Measurements from ENCODE around the gene FMN2.
"Not testable (repeated sequence)": the region's sequence is repeated elsewhere in the genome, so short reads cannot be mapped to it uniquely, and the experiment has no call there.

FMN2 gene

GRCh38 chr1:240306673-240307072 lies 215.0 kb downstream of the FMN2 start:
- no peak for DNase-seq (ENCODE audit: low read depth in 2 of 2, low spot score in 1 of 2)

- no peak for DNase-seq (ENCODE audit: low read depth in 2 of 2, low spot score in 1 of 2)
Observed at GRCh38 chr1:240308096-240308495, 216.4 kb downstream of the FMN2 start.

GRCh38 chr1:240309769-240310168 lies 218.1 kb downstream of the FMN2 start:
- DNase-seq (ENCODE audit: low read depth in 2 of 2, low spot score in 1 of 2) = no peak

GRCh38 chr1:240310226-240310925 lies 218.7 kb downstream of the FMN2 start:
- DNase-seq (ENCODE audit: low read depth in 2 of 2, low spot score in 1 of 2) = no peak

GRCh38 chr1:240312872-240313271 lies 221.2 kb downstream of the FMN2 start:
- no peak for DNase-seq (ENCODE audit: low read depth in 2 of 2, low spot score in 1 of 2)

- no peak for DNase-seq (ENCODE audit: low read depth in 2 of 2, low spot score in 1 of 2)
Observed at GRCh38 chr1:240314845-240315801, 223.4 kb downstream of the FMN2 start.

- DNase-seq (ENCODE audit: low read depth in 2 of 2, low spot score in 1 of 2) = no peak
Observed at GRCh38 chr1:240319998-240320397, 228.3 kb downstream of the FMN2 start.

GRCh38 chr1:240320659-240321058 lies 229.0 kb downstream of the FMN2 start:
- no peak for DNase-seq (ENCODE audit: low read depth in 2 of 2, low spot score in 1 of 2)

- DNase-seq (ENCODE audit: low read depth in 2 of 2, low spot score in 1 of 2) = no peak
Observed at GRCh38 chr1:240322943-240323342, 231.3 kb downstream of the FMN2 start.

- DNase-seq (ENCODE audit: low read depth in 2 of 2, low spot score in 1 of 2) = not testable (repeated sequence)
Observed at GRCh38 chr1:240328382-240328781, 236.7 kb downstream of the FMN2 start.

- DNase-seq (ENCODE audit: low read depth in 2 of 2, low spot score in 1 of 2) = no peak
Observed at GRCh38 chr1:240329443-240329842, 237.8 kb downstream of the FMN2 start.

GRCh38 chr1:240332672-240333071 lies 241.0 kb downstream of the FMN2 start:
- no peak for DNase-seq (ENCODE audit: low read depth in 2 of 2, low spot score in 1 of 2)

GRCh38 chr1:240337781-240338180 lies 246.1 kb downstream of the FMN2 start:
- DNase-seq (ENCODE audit: low read depth in 2 of 2, low spot score in 1 of 2) = no peak

- DNase-seq (ENCODE audit: low read depth in 2 of 2, low spot score in 1 of 2) = no peak
Observed at GRCh38 chr1:240338837-240339236, 247.2 kb downstream of the FMN2 start.

GRCh38 chr1:240341365-240342250 lies 249.9 kb downstream of the FMN2 start:
- DNase-seq (ENCODE audit: low read depth in 2 of 2, low spot score in 1 of 2) = no peak

GRCh38 chr1:240342251-240342625 lies 250.6 kb downstream of the FMN2 start:
- no peak for DNase-seq (ENCODE audit: low read depth in 2 of 2, low spot score in 1 of 2)

GRCh38 chr1:240343045-240343444 lies 251.4 kb downstream of the FMN2 start:
- no peak for DNase-seq (ENCODE audit: low read depth in 2 of 2, low spot score in 1 of 2)

- DNase-seq (ENCODE audit: low read depth in 2 of 2, low spot score in 1 of 2) = no peak
Observed at GRCh38 chr1:240343966-240344365, 252.3 kb downstream of the FMN2 start.

GRCh38 chr1:240344918-240345317 lies 253.2 kb downstream of the FMN2 start:
- no peak for DNase-seq (ENCODE audit: low read depth in 2 of 2, low spot score in 1 of 2)

GRCh38 chr1:240349695-240350094 lies 258.0 kb downstream of the FMN2 start:
- no peak for DNase-seq (ENCODE audit: low read depth in 2 of 2, low spot score in 1 of 2)

GRCh38 chr1:240350910-240351331 lies 259.2 kb downstream of the FMN2 start:
- DNase-seq (ENCODE audit: low read depth in 2 of 2, low spot score in 1 of 2) = no peak
